ENCODE measurements around the gene SAMD14. TPM values are rescaled to one million over a fixed set of nuclear protein-coding genes. Genes with fewer than 3 reads are reported as not detected.
"Not testable (repeated sequence)": the region's sequence is repeated elsewhere in the genome, so short reads cannot be mapped to it uniquely, and the experiment has no call there.

Gene SAMD14
- total RNA-seq, 1 donor from 2014 or later = 14.7 TPM

- no peaks in the 10 kb centered on the region for H3K27me3 ChIP-seq (ENCODE audit: control insufficient read depth, insufficient read depth, low read length)
- H3K4me3 ChIP-seq (ENCODE audit: low read depth, low read length) = no peak overlapping the region
- H3K36me3 ChIP-seq (ENCODE audit: control insufficient read depth, insufficient read depth, low read length) = peaks cover 9% of the 10 kb centered on the region
- TF ChIP-seq CTCF (IDR thresholded peaks at IDR 0.05; ENCODE audit: insufficient read depth, low read length, poor library complexity, severe bottlenecking) = no peak
- DNase-seq (ENCODE audit: low read depth) = no peak
Measured at GRCh38 chr17:50063561-50064252, 66.3 kb downstream of the SAMD14 start.

- peak; percentile 95 for DNase-seq (ENCODE audit: low read depth)
Measured at GRCh38 chr17:50062293-50063243, 67.4 kb downstream of the SAMD14 start.

GRCh38 chr17:50061713-50062045 is 68.3 kb downstream of the SAMD14 start:
- DNase-seq (ENCODE audit: low read depth); H3K27me3 ChIP-seq (ENCODE audit: control insufficient read depth, insufficient read depth, low read length); H3K36me3 ChIP-seq (ENCODE audit: control insufficient read depth, insufficient read depth, low read length): not testable (repeated sequence)
- H3K4me3 ChIP-seq (ENCODE audit: low read depth, low read length) = peak overlapping the region; percentile 11

More at GRCh38 chr17:50062293-50063243, 67.4 kb downstream of the SAMD14 start:
- no peaks in the 10 kb centered on the region for H3K27me3 ChIP-seq (ENCODE audit: control insufficient read depth, insufficient read depth, low read length)
- H3K4me3 ChIP-seq (ENCODE audit: low read depth, low read length) = no peak overlapping the region
- peaks cover 4% of the 10 kb centered on the region for H3K36me3 ChIP-seq (ENCODE audit: control insufficient read depth, insufficient read depth, low read length)
- no peak for TF ChIP-seq CTCF (IDR thresholded peaks at IDR 0.05; ENCODE audit: insufficient read depth, low read length, poor library complexity, severe bottlenecking)

GRCh38 chr17:50060951-50061712 is 68.8 kb downstream of the SAMD14 start:
- TF ChIP-seq CTCF (IDR thresholded peaks at IDR 0.05; ENCODE audit: insufficient read depth, low read length, poor library complexity, severe bottlenecking) = no peak
- Histone ChIP-seq H3K4me3 (ENCODE audit: low read depth, low read length) (peak overlapping the region; percentile 91), H3K27me3 (ENCODE audit: control insufficient read depth, insufficient read depth, low read length) (no peaks in the 10 kb centered on the region), H3K36me3 (ENCODE audit: control insufficient read depth, insufficient read depth, low read length) (peaks cover 7% of the 10 kb centered on the region)
- no peak for DNase-seq (ENCODE audit: low read depth)

Other genes starting within 250 kb of the SAMD14 start
- gene DLX4, start 161.0 kb downstream of the SAMD14 start, total RNA-seq = 0.21 and 0.50 TPM in 2 replicates
- gene DLX3, start 134.9 kb downstream of the SAMD14 start, total RNA-seq = 0.04 and 0.55 TPM in 2 replicates
- gene ITGA3, start 74.0 kb downstream of the SAMD14 start, total RNA-seq = 1,029 and 1,224 TPM in 2 replicates
- gene PDK2, start 34.8 kb downstream of the SAMD14 start, total RNA-seq = 12.7 and 14.5 TPM in 2 replicates
- 35.2 and 38.2 TPM in 2 replicates for gene PPP1R9B, start 20.5 kb upstream of the SAMD14 start, total RNA-seq
- gene SGCA, start 35.8 kb upstream of the SAMD14 start, total RNA-seq = not detected in 2 replicates
- gene COL1A1, start 71.5 kb upstream of the SAMD14 start, total RNA-seq = 139 and 176 TPM in 2 replicates
- gene TMEM92, start 144.3 kb upstream of the SAMD14 start, total RNA-seq = 1.5 and 1.7 TPM in 2 replicates
- 30.2 and 35.7 TPM in 2 replicates for gene XYLT2, start 216.0 kb upstream of the SAMD14 start, total RNA-seq
- 89.2 and 92.5 TPM in 2 replicates for gene MRPL27, start 243.0 kb upstream of the SAMD14 start, total RNA-seq
- 1.9 and 2.7 TPM in 2 replicates for gene EME1, start 243.1 kb upstream of the SAMD14 start, total RNA-seq